Uterine smooth muscle cell (primary cell): ENCODE results near the gene OR52R1. TPM values are rescaled to one million over a fixed set of nuclear protein-coding genes. Genes with fewer than 3 reads are reported as not detected.

ENCODE experiments used
- total RNA-seq: library from RNA; depleted of rRNA; stranded (reverse); fragments of >200 nt; gene quantifications from 2 replicates; pipeline ENCODE4 v1.2.3, GENCODE V29; 2014

The OR52R1 gene
- not detected in 2 replicates for total RNA-seq

DNA sequence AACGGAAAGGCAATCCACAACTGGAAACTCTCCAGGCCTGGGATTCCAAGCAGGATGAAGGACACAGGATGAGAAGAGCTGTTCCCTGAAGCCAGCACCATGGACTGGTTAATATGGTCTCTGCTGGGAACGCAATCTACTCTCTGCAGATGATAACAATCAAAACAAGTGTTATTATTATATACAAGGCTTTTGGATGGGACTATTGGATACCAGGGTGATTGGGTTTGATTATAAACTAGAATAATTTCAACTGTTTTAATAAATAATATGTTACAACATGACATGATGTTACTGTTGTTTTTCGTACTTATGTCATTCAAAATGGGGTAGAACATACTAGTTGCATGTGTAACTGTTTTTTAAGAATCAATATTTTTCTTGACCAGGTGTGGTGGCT lies at the start of gene OR52R1:
Gene OR52R1 (minus strand): TSS at position 101 of the 400 bp plus-strand sequence. CDS start 0 bp downstream, at position 101.

DNA sequence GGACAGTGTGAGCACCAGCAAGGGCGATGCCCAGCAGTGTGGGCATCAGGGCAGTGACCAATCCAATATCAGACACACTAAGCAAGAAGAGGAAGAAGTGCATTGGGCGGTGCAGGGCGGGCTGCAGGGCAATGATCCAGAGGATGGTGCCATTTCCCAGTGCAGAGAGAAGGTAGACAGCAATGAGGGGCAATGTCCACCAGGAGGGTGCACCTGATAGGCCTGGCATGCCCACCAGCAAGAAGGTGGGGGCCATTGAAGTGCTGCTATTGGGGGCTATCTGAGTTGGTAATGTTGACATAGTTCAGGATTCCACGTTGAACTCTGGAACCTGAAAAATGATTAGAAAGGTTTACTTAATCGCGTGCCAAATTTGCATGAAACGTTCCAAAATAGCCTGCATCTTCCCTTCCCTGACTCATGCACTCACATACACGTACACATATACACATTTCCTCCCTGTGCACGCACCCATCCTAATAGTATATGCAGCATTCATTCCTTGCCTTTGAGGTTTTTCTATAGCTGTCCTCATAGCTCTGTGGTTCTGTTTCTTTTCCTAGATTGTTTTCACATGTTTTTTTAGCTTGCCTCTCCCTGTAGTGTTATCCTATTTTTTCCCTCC lies 44.8 kb upstream of the OR52R1 start, which contains the start of gene OR51S1:
Gene OR51S1 (minus strand): TSS at position 301 of the 625 bp plus-strand sequence. CDS start 0 bp downstream, at position 301.

DNA sequence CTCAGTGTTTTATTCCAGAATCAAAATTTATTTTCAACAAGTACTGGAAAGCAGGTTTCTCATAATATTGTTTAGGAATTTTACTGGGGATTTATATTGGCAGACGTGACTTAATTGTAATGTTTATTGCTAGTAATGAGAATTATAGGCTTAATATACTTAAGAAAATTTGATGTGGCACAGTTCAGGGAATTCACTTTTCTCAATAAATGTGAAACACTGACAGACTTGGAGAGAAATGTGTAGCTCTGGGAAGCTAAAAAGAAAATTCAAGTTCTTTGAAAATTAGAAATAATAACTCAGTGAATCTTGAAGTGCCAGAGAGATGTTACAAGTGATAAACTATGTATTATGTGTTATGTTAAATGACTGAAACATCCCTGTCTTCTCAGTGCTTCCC lies 16.8 kb upstream of the OR52R1 start, which contains the start of gene OR51F2:
Gene OR51F2 (plus strand): TSS at position 301 of the 400 bp plus-strand sequence. CDS start 101 bp downstream, outside the sequence.

DNA sequence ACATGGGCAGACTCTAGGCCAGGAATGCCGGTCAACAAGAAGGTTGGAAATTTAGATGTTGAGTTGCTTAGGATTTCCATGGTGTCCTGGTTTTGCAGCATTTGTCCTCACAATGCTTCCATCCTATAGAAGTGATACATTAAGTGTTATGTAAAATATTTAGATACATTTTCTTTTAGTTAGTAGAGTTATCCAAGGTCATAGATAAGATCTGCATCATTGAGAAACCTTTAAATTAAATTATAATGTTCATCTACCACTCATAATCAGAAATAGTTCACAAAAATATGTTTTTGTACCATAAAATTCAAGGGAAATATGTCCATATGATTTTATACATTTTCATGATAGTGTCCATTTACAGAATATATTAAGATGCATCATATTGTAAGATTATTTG lies 34.3 kb downstream of the OR52R1 start, which contains the start of gene OR51F1:
Gene OR51F1 (minus strand): TSS at position 101 of the 400 bp plus-strand sequence. CDS start 0 bp downstream, at position 101.

Other genes with a start within 250 kb of the OR52R1 start
- gene OR52I2, start 222.6 kb downstream of the OR52R1 start, total RNA-seq = under 0.01 TPM in 1 of 2 replicates, not detected in the other
- gene OR52I1, start 210.3 kb downstream of the OR52R1 start, total RNA-seq = not detected in 2 replicates
- 9.6 TPM in 2 replicates for gene TRIM68, start 196.1 kb downstream of the OR52R1 start, total RNA-seq
- not detected in 2 replicates for gene OR51D1, start 166.9 kb downstream of the OR52R1 start, total RNA-seq
- gene OR51E1, start 160.4 kb downstream of the OR52R1 start, total RNA-seq = not detected in 2 replicates
- under 0.01 and 0.11 TPM in 2 replicates for gene OR51E2, start 106.5 kb downstream of the OR52R1 start, total RNA-seq
- gene MMP26, start 99.6 kb downstream of the OR52R1 start, total RNA-seq = not detected in 2 replicates
- not detected in 2 replicates for gene OR51F1, start 34.4 kb downstream of the OR52R1 start, total RNA-seq
- not detected in 2 replicates for gene OR51F2, start 16.9 kb upstream of the OR52R1 start, total RNA-seq
- not detected in 2 replicates for gene OR51S1, start 44.8 kb upstream of the OR52R1 start, total RNA-seq
- gene OR51T1, start 77.5 kb upstream of the OR52R1 start, total RNA-seq = not detected in 2 replicates
- not detected in 2 replicates for gene OR51A7, start 99.4 kb upstream of the OR52R1 start, total RNA-seq
- not detected in 2 replicates for gene OR51G2, start 115.0 kb upstream of the OR52R1 start, total RNA-seq
- gene OR51G1, start 120.0 kb upstream of the OR52R1 start, total RNA-seq = not detected in 2 replicates
- not detected in 2 replicates for gene OR51A4, start 143.2 kb upstream of the OR52R1 start, total RNA-seq
- gene OR51A2, start 151.3 kb upstream of the OR52R1 start, total RNA-seq = not detected in 2 replicates
- gene OR51L1, start 190.5 kb upstream of the OR52R1 start, total RNA-seq = 0.12 TPM in 1 of 2 replicates, not detected in the other
- not detected in 2 replicates for gene OR52J3, start 242.1 kb upstream of the OR52R1 start, total RNA-seq